ENCODE results near the gene OTOG.

Gene OTOG

DNA sequence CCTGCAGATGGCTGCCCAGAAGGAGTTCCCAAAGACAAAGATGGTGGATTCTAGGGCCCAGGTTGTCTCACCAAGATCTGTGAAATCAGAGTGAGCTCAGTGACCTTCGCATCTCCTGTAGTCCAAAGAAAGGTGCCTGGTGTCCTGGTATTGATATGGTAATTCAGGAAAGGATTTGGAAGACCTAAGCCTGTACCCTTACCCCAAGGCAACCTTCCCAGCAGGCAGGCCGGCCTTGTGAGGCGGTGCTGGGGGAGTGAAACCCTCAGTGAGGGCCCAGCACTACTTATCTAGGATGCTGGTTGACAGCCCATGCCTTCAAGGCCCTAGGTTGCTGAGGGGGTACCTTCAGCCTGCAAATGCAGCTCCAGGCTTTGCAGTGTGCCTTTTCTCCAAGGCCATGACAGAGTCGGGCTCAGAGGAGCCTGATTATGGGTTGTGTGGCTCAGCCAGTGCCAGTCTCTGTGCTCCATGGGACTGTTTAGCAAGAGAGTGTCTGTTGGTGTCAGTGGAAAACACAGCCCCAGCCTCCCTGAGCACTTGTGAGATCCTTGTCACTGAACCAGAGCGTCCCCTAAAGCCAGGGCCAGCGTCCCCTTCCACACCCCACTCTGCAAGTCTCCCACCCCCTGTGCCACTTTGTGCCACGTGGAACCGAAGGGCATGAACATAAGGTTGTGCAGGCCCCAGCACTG, 99.5 kb downstream of the OTOG start:
- TF ChIP-seq, protein P1, sequence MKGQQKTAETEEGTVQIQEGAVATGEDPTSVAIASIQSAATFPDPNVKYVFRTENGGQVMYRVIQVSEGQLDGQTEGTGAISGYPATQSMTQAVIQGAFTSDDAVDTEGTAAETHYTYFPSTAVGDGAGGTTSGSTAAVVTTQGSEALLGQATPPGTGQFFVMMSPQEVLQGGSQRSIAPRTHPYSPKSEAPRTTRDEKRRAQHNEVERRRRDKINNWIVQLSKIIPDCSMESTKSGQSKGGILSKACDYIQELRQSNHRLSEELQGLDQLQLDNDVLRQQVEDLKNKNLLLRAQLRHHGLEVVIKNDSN (IDR thresholded peaks at IDR 0.05), result no peak
- TF ChIP-seq NFIC (IDR thresholded peaks at IDR 0.05), result no peak
- TF ChIP-seq TAF1 (IDR thresholded peaks at IDR 0.05; ENCODE audit: low read depth), result no peak
- TF ChIP-seq, protein P2, sequence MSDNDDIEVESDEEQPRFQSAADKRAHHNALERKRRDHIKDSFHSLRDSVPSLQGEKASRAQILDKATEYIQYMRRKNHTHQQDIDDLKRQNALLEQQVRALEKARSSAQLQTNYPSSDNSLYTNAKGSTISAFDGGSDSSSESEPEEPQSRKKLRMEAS (IDR thresholded peaks at IDR 0.05), result no peak
- TF ChIP-seq FOXM1 (IDR thresholded peaks at IDR 0.05; ENCODE audit: borderline replicate concordance, low read depth), result no peak
- no peak for TF ChIP-seq TCF12 (IDR thresholded peaks at IDR 0.05; ENCODE audit: low read depth)
- TF ChIP-seq EGR1 (IDR thresholded peaks at IDR 0.05), result no peak
- no peak for TF ChIP-seq ZBTB7A (IDR thresholded peaks at IDR 0.05; ENCODE audit: low read depth)
- no peak for TF ChIP-seq RAD21 (IDR thresholded peaks at IDR 0.05; ENCODE audit: low read depth)
- no peak for TF ChIP-seq TEAD4 (IDR thresholded peaks at IDR 0.05)
- TF ChIP-seq CREB1 (IDR thresholded peaks at IDR 0.05; ENCODE audit: low read depth), result no peak
- TF ChIP-seq YY1 (IDR thresholded peaks at IDR 0.05; ENCODE audit: low read depth), result no peak
- TF ChIP-seq CEBPB (IDR thresholded peaks at IDR 0.05), result no peak
- no peak for TF ChIP-seq EP300 (IDR thresholded peaks at IDR 0.05; ENCODE audit: borderline replicate concordance)
- TF ChIP-seq, protein P3, sequence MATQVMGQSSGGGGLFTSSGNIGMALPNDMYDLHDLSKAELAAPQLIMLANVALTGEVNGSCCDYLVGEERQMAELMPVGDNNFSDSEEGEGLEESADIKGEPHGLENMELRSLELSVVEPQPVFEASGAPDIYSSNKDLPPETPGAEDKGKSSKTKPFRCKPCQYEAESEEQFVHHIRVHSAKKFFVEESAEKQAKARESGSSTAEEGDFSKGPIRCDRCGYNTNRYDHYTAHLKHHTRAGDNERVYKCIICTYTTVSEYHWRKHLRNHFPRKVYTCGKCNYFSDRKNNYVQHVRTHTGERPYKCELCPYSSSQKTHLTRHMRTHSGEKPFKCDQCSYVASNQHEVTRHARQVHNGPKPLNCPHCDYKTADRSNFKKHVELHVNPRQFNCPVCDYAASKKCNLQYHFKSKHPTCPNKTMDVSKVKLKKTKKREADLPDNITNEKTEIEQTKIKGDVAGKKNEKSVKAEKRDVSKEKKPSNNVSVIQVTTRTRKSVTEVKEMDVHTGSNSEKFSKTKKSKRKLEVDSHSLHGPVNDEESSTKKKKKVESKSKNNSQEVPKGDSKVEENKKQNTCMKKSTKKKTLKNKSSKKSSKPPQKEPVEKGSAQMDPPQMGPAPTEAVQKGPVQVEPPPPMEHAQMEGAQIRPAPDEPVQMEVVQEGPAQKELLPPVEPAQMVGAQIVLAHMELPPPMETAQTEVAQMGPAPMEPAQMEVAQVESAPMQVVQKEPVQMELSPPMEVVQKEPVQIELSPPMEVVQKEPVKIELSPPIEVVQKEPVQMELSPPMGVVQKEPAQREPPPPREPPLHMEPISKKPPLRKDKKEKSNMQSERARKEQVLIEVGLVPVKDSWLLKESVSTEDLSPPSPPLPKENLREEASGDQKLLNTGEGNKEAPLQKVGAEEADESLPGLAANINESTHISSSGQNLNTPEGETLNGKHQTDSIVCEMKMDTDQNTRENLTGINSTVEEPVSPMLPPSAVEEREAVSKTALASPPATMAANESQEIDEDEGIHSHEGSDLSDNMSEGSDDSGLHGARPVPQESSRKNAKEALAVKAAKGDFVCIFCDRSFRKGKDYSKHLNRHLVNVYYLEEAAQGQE (IDR thresholded peaks at IDR 0.05; ENCODE audit: low read depth), result no peak

DNA sequence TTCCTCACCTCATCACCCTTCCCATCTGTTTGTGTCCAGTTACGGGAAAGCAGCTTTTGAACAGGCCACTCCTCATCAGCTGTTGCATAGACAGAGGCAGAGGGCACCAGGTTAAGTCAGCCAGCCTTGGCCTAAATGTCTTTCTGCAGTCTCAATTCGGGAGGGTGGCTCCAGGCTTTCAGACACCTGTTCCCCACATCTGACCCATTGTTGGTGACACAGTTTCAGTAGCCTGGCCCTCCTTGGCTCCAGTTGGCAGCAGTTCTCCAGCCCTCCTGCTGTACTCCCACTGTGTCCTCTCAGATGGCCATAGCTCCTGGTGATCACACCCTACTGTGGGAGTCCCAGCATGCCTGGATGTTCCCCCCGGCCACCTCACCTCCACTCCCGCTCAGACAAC, 101.5 kb downstream of the OTOG start:
- TF ChIP-seq EP300 (IDR thresholded peaks at IDR 0.05; ENCODE audit: borderline replicate concordance) (no peak), ZBTB7A (IDR thresholded peaks at IDR 0.05; ENCODE audit: low read depth) (no peak), TAF1 (IDR thresholded peaks at IDR 0.05; ENCODE audit: low read depth) (no peak), CREB1 (IDR thresholded peaks at IDR 0.05; ENCODE audit: low read depth) (no peak), TCF12 (IDR thresholded peaks at IDR 0.05; ENCODE audit: low read depth) (no peak), TEAD4 (IDR thresholded peaks at IDR 0.05) (no peak), NFIC (IDR thresholded peaks at IDR 0.05) (no peak), EGR1 (IDR thresholded peaks at IDR 0.05) (no peak), FOXM1 (IDR thresholded peaks at IDR 0.05; ENCODE audit: borderline replicate concordance, low read depth) (no peak), YY1 (IDR thresholded peaks at IDR 0.05; ENCODE audit: low read depth) (no peak), CEBPB (IDR thresholded peaks at IDR 0.05) (no peak), RAD21 (IDR thresholded peaks at IDR 0.05; ENCODE audit: low read depth) (no peak)
- TF ChIP-seq, protein P2 (IDR thresholded peaks at IDR 0.05), result no peak
- TF ChIP-seq, protein P1 (IDR thresholded peaks at IDR 0.05), result no peak
- TF ChIP-seq, protein P3 (IDR thresholded peaks at IDR 0.05; ENCODE audit: low read depth), result no peak

DNA sequence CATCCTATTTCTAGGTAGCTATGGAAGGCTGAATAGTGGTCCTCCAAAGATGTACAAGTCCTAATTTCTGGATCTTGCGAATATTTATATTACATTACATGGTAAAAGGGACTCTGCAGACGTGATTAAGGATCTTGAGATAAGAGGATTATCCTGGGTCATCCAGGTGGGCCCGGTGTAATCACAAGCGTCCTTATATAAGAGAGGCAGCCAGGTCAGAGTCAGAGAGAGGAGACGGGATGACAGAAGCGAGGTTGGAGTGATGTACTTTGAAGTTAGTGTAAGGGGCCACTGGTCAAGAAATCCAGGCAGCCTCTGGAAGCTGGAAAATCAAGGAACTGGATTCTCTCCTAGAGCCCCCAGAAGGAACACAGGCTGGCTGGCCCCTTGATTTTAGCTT, 102.2 kb downstream of the OTOG start:
- TF ChIP-seq ZBTB7A (IDR thresholded peaks at IDR 0.05; ENCODE audit: low read depth), result no peak
- TF ChIP-seq TCF12 (IDR thresholded peaks at IDR 0.05; ENCODE audit: low read depth), result no peak
- TF ChIP-seq, protein P3 (IDR thresholded peaks at IDR 0.05; ENCODE audit: low read depth), result no peak
- TF ChIP-seq, protein P2 (IDR thresholded peaks at IDR 0.05), result no peak

DNA sequence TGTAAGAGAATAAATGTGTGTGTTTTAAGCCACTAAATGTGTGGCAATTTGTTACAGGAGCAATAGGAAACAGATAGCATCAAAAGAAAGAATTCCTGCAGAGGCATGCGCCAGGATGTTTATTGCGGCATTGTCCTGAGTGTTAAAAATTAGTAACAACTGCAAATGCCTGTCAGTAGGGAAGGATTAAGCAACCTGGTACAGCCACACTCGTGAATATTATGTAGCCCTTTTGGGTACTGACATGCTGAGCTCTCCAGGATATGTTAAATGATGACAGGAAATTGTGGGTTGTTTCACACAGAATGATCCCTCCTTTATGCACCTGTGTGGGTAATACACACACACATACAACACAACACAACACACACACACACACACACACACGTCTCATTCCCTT, 102.6 kb downstream of the OTOG start:
- TF ChIP-seq TCF12 (IDR thresholded peaks at IDR 0.05; ENCODE audit: low read depth) (no peak), TEAD4 (IDR thresholded peaks at IDR 0.05) (no peak), EGR1 (IDR thresholded peaks at IDR 0.05) (no peak), CREB1 (IDR thresholded peaks at IDR 0.05; ENCODE audit: low read depth) (no peak), RAD21 (IDR thresholded peaks at IDR 0.05; ENCODE audit: low read depth) (no peak), FOXM1 (IDR thresholded peaks at IDR 0.05; ENCODE audit: borderline replicate concordance, low read depth) (no peak), CEBPB (IDR thresholded peaks at IDR 0.05) (no peak), EP300 (IDR thresholded peaks at IDR 0.05; ENCODE audit: borderline replicate concordance) (no peak), YY1 (IDR thresholded peaks at IDR 0.05; ENCODE audit: low read depth) (no peak), ZBTB7A (IDR thresholded peaks at IDR 0.05; ENCODE audit: low read depth) (no peak), TAF1 (IDR thresholded peaks at IDR 0.05; ENCODE audit: low read depth) (no peak), NFIC (IDR thresholded peaks at IDR 0.05) (no peak)
- TF ChIP-seq, protein P2 (IDR thresholded peaks at IDR 0.05), result no peak
- TF ChIP-seq, protein P1 (IDR thresholded peaks at IDR 0.05), result no peak

Measured in Ishikawa (cell line).